Vagina (tissue), 2 donors: Measurements from ENCODE around the gene ADAMTS13.
"Not testable (repeated sequence)": the region's sequence is repeated elsewhere in the genome, so short reads cannot be mapped to it uniquely, and the experiment has no call there.

Experiments
- POLR2A ChIP-seq, 2 donors: fragments of 450-650 bp; IDR thresholded peaks; one replicate each; pipeline ENCODE4 v1.6.1; 2017; ENCODE audit warnings: antibody characterized with exemption in 2 of 2, mild to moderate bottlenecking in 2 of 2, moderate library complexity in 2 of 2
- POLR2AphosphoS5 ChIP-seq, 2 donors: sonication (generic); formaldehyde crosslinking; IDR thresholded peaks; one replicate each; pipeline ENCODE4 v1.9.0; 2017; ENCODE audit warnings: antibody characterized with exemption in 2 of 2, mild to moderate bottlenecking in 2 of 2, low read depth in 1 of 2; ENCODE audit not compliant: insufficient read depth in 1 of 2
- TF ChIP-seq, protein P1 (sequence below), 3 experiments: fragments of 450-650 bp in 2 of 3; fragments of 200-600 bp in 1 of 3; sonication (generic) in 1 of 3; IDR thresholded peaks; one replicate each; pipeline ENCODE4 v1.5.1; 2017 to 2019; ENCODE audit warnings: antibody characterized with exemption in 3 of 3, mild to moderate bottlenecking in 2 of 3, moderate library complexity in 2 of 3

DNA sequence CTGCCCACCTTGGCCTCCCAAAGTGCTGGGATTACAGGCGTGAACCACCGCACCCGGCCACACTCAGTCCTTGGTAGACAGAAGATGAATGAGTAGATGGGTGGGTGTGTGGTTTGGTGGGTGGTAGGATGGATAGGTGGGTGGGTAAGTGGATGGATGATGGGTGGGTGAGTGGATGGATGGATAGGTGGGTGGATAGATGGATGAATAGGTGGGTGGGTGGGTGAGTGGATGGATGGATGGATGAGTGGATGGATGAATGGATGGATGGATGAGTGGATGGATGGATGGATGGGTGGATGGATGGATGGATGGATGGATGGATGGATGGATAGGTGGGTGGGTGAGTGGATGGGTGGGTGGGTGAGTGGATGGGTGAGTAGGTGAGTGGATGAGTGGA is 29.9 kb upstream of the ADAMTS13 start:
- TF ChIP-seq, protein P1, sequence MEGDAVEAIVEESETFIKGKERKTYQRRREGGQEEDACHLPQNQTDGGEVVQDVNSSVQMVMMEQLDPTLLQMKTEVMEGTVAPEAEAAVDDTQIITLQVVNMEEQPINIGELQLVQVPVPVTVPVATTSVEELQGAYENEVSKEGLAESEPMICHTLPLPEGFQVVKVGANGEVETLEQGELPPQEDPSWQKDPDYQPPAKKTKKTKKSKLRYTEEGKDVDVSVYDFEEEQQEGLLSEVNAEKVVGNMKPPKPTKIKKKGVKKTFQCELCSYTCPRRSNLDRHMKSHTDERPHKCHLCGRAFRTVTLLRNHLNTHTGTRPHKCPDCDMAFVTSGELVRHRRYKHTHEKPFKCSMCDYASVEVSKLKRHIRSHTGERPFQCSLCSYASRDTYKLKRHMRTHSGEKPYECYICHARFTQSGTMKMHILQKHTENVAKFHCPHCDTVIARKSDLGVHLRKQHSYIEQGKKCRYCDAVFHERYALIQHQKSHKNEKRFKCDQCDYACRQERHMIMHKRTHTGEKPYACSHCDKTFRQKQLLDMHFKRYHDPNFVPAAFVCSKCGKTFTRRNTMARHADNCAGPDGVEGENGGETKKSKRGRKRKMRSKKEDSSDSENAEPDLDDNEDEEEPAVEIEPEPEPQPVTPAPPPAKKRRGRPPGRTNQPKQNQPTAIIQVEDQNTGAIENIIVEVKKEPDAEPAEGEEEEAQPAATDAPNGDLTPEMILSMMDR (IDR thresholded peaks at IDR 0.05), result not testable (repeated sequence)
- not testable (repeated sequence) for TF ChIP-seq POLR2A (IDR thresholded peaks at IDR 0.05); POLR2AphosphoS5 (IDR thresholded peaks at IDR 0.05; ENCODE audit: insufficient read depth in 1 of 2, low read depth in 1 of 2)
